NCI-H446 treated with DMSO at 0.1 percent for 48 hours (cell line): ENCODE results near the gene TNRC6C.
"Not testable (repeated sequence)": the region's sequence is repeated elsewhere in the genome, so short reads cannot be mapped to it uniquely, and the experiment has no call there.

ENCODE experiments used
- DNase-seq: peaks from one replicate; lab custom pipeline; 2025; lab: John Stamatoyannopoulos, UW

TNRC6C gene

DNA sequence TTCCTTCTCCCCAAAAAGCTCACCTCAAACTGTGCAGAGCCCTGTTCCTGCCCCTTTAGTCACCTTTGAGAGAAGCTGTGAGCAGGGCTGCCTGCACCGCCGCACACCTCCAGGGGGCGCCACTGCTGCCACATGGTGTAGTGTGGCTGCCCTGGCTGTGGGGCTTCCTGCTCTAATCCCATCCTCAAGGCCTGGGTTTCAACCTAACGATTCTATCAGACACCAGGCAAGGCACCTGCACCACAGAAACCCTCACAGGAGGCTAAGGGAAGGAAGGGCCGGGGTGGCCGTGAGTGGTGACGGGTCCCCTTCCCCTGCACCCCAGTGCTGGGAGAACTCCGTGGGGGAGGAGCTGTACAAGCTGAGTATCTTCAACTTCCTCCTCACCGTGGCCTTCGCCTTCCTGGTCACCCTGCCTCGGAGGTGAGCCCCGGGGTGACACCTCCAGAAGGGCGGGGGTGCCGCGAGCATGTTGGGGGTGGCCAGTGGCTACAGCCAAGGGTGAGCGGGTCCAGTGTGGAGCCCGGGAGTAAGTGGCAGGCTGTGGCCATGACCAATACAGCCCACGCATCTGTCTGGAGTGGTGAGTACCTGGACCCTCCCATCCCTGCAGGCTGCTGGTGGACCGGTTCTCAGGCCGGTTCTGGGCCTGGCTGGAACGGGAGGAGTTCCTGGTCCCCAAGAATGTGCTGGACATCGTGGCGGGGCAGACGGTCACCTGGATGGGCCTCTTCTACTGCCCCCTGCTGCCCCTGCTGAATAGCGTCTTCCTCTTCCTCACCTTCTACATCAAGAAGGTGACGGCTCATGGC, 179.1 kb downstream of the TNRC6C start:
- no peak for DNase-seq

DNA sequence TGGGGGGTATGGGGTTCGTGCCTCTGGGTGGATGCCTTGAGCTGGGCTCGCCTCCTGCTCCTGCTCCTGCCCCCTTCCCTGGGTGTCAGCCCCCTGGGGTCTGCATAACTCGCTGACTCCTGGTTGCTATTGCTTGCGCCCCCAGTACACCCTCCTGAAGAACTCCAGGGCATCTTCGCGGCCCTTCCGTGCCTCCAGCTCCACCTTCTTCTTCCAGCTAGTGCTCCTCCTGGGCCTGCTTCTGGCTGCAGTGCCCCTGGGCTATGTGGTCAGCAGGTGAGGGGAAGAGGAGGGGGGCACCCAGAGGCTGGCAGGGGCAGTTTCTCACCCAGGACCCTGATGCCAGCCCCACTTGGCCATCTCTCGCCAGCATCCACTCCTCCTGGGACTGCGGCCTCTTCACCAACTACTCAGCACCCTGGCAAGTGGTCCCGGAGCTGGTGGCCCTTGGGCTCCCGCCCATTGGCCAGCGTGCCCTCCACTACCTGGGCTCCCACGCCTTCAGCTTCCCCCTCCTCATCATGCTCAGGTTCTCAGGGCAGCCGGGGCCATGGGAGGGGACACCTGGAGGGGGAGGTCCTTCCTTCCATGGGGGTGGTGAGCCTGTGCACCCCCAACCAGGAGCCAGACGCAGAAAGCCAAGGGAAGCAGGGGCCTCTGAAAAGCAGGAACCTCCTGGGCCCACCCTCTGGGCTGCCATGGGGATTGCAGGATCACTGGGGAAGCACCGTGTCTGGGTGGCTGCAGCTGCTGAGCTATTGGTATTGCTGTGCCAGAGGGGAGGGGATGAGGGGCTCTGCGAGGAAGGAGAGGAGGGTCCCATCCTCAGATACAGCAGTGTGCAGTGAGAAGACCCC, 179.9 kb downstream of the TNRC6C start:
- no peak for DNase-seq

DNA sequence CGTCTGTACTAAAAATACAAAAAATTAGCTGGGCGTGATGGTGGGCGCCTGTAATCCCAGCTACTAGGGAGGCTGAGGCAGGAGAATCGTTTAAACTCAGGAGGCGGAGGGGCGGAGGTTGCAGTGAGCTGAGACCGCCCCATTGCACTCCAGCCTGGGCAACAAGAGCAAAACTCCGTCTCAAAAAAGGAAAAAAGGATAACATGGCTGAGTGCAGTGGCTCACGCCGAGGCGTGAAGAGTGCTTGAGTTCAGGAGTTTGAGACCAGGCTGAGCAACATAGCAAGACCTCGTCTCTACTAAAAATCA, 181.3 kb downstream of the TNRC6C start:
- not testable (repeated sequence) for DNase-seq

DNA sequence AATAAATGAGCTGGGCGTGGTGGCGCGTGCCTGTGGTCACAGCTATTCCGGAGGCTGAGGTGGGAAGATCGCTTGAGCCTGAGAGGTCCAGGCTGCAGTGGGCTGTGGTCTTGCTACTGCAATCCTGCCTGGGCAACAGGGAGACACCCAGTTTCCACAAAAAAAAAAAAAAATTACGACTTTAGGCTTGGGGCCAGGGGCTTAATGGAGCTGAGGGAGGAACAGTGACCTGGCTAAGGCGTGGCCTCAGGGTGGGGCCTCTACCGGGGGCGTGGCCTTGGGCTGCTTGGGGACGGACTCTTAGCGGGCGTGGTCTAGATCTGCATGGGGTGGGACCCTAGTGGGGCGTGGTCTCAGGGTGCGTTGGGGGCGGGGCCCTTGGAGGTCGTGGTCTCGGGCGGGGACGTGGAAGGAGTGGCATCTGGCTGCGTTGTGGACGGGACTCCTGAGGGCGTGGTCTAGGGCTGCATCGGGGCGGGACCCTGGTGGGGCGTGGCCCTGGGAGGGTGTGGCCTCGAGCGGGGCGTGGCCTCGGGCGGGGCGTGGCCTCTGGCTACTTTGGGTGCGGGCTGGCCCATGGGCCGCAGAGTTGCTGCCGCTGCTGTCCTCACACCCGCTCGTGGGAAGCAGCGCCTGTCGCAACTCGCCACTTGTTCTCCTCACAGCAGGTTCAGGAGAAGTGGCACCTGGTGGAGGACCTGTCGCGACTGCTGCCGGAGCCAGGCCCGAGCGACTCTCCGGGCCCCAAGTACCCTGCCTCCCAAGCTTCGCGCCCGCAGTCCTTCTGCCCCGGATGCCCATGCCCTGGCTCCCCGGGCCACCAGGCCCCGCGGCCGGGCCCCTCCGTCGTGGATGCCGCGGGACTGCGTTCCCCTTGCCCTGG, 181.9 kb downstream of the TNRC6C start:
- peak; percentile 76 for DNase-seq

DNA sequence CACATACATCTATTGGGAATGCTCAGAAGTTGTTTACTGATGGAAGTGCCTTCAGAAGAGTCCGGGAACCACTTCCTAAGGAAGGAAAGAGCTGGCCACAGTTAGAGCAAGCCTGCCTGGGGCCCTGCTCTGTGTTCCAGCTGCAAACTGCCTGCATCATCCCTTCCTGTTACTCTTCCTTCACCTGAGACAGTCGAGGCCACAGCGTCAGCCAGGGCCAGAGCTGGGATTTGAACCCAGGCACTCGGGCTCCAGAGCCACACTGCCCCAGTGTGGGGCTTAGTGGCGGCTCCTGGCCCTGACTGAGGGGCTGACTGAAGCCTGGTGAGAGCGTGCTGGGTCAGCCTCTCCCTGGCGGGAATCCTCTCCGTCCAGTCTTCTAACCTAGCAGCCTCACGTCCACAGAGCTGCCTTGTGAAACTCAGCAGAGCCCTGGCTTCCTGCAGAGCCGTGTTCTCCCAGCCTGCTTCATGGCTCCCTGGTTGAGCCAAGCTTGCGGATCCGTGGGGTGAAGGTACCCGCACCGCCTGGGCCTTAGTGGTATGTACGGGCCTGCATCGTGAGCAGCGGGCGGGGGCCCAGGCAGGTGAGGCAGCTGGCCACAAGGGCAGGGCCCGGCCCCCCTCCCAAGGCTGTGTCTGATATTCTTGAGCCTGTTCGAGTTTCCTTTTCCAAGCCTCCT, 183.1 kb downstream of the TNRC6C start:
- DNase-seq: no peak

DNA sequence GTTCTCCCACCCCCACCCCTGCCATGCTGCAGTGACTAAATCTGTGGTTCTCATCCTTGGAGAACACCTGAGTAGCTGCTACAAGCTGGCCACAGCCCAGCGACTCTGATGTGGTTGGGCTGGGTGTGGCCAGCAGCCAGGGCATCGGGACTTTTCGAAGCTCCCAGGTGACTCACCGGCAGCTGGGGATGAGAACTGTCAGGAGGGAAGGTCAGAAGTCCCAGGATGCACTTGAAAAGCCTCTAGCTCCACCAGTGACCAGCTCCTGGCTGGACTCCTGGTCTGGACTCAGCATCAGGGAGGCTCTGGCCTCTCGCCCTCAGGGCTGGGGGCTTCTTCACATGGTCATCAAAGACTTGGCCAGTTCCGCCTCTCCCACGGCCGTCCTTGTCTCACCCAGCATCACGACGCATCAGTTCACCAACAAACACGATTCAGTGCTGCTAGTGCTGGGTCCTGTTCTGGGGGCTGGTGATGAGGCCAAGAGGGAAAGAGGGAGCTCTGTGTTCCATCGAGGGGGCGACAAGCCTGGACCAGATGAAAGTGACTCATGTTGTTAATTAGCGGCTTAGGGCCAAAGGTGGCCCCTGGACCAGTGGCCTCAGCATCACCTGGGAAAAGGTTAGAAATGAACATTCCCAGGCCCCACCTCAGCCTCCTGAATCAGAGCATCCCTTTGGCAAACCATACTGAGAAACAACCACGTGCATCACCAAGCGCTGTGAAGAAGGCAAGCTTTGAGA, 183.8 kb downstream of the TNRC6C start:
- DNase-seq: no peak

DNA sequence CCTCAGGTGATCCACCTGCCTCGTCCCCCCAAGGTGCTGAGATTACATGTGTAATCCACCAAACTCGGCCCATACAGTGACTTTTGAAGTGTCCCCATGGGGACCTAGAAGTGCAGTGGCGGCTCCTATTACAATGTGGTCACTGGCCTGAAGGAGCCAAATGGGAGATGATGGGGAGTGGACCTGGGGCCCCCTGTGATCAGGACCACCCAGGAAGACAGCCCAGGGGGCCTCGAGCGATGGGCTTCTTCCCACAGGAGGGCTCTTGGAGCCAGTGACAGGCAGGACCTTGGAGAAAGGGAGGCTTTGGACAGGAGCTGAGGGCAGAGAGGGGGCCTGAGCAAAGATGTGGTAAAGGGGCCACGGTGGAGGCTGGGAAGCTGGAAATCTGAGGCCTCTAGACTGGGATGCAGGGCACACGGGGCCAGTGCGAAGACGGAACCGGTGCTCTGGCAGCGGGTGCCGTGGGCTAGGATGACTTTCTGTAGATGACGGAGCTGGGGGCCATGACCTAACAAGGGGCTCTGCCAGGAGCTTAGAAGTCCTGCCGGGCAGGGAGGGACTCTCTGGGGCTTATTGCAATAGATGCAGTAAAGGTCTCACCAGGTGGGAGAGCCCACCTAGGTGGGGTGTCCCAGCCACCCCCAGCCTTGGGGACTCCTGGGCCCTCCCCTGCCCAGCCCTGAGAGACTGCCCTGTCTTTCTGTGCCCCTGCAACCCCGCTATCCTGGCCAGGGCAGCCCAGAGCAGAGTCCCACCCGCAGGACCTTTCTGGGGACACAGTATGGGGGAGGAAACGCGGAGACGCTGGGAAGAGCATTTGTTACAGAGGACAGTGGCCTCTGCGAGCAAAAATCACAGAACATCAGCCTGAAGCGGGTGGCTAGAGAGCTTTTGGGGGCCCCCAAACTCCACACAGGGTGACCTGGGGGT, 185.0 kb downstream of the TNRC6C start:
- DNase-seq: no peak

DNA sequence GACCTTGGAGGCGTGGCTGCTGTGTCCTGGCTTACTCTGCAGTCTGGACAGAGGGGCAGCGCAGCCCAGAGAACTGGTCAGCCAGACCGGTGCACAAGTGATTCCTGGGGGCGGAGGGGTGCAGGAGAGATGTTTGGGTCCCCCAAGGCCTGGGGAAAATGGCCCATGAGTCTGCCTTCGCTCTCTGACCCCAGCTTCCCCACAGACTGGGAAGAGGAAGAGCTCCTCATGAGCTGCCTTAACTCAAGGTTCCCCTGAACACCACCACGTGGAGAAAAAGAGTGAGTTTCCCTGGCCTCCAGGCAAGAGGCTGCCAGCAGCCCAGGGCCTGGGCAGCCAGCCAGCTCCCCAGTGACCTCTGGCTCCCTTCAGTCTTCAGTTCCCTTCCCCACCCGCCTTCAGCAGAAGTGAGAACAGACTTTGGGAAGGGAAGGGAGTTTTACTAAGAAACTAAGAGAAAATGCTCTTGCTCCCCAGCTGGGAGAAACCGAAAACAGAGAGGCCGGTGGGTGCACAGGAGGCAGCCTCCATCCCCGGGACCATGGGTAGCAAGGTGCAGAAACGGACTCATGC, 185.7 kb downstream of the TNRC6C start:
- DNase-seq: peak; percentile 46

DNA sequence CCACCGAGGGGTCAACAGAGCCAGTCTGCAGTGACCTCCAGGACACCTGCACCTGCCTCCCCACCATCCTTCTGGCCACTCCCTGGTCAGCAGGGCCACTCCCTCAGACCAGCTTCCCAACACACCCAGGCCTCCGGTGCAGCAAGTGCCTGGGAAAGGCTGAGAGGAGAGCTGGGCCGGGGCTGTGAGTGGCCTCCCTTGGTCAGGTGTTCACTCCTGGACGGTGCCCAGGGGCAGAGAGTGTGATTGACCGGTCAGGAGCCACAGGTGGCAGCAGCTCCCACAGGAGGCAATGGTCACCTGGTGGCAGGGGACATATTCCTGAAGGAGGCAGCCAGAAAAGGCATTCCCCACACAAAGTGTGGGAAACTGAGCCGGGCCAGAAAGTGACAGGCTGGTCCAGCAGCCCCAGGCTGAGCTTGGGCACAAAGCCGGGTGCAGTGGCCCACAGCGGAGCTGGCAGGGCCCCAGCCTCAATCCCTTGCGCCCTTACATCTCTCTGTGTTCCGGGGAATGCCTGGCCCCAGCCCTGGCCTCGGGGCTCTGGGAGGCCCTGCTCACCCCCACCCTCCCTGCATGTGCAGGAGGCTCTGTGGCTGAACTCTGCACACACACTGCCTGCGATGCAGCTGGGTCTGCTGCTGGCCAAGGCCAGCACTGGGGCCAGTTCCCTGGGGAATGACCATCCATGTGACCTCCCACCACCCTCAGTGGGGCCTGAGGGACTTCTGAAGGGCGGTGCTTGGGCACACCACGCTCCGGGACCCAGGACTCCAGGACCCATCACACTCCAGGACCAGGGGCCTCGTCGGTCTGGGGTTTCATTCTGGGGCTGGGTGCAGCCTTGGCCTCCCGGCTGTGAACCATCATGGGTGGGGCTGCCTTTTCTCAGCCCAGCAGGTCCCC, 186.5 kb downstream of the TNRC6C start:
- DNase-seq: no peak

DNA sequence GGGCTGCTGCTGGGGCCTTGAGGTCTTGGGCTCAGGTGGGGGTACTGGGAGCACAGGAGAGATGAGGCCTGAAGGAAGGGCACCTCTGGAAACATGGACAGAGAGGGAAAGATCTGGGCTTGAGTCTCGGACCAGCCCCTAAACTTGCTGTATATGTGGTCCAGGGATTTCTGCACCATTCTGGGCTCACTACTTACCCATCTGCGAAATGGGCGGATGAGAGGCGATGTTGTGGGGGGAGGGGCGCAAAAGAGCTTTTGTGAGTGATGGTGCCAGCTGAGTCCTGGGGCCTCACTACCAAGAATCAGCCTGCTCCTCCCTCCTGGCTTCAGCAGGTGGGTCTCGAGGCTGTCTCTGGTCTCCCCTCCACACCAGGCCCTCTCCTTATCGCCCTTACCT, 188.0 kb downstream of the TNRC6C start:
- DNase-seq: no peak

DNA sequence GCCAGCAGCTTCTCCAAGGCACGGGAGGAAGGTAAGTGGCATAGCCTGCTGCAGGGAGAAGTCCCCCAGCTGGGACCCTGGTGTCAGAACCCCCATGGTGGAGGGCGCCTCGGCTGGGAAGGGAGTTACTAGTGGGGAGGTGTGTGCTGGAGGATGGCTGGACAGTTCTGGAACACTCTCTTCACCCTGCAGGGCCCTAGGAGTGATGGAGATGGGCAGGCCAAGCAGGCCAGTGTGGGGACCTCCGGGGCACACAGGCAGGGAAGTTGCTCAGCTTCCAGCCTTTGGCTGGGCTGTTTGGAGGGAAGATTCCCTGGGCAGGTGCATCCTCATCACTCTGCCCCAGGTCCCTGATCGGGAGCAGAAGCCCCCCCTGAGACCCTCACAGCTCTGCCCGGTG, 188.4 kb downstream of the TNRC6C start:
- DNase-seq: no peak

DNA sequence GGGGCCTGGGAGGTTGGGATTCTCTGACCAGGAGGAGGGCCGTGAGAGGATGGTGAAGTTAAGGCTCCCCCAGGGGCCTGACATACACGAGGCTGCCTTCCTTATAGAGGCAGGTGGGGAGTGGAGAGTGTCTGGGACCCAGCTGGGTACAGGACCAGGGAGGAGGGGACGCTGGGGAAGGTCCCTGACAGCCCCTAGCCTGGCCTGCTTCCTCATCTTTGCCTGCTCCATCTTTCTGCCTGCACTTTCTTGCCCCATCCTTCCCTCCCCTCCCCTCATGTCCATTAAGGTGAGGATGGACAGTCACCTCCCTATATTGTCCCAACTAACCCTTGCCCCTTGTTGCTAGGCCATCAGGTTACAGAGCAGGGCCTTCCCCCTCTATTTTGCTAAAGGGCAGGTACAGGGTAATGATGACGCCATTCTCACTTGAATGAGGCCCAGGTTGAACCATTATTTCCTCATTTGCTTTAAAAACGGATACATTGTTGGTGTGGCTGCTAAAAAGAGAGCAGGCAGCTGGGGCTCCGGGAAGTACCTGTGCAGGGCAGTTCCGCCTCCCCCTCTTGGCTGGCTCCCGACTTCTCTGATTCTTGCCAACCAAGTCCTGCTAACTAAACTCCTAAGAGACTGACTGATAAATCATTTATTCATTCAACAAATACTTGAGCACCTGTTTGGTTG, 189.0 kb downstream of the TNRC6C start:
- DNase-seq: no peak

DNA sequence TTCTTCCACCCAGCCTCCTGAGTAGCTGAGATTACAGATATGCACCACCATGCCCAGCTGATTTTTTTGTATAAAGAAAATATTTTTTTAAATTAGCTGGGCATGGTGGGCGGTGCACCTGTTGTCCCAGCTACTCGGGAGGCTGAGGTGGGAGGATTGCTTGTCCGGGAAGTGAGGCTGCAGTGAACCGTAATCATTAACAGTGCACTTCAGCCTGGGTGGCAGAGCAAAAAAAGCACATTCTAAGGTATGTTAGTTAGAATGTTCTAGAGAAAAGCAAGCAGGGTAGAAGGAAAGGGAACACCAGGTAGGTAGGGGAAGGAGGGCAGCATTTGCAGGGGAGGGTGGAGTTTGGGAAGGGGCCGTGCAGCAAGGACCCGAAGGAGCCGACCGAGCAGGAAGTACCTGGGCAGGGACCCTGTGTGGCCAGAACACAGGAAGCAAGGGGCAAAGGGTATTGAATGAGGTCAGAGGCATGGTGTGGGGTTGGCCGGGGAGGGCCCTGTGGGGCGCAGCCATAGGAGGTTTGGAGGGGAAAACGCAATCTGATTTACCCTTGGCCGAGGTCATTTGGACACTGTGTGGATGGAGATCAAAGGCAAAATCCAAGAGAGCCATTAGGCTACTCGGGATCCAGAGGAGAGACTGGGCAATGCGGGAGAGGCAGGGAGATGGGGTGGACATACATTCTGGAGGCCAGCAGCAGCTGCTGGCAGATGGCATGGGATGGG, 189.9 kb downstream of the TNRC6C start:
- no peak for DNase-seq

DNA sequence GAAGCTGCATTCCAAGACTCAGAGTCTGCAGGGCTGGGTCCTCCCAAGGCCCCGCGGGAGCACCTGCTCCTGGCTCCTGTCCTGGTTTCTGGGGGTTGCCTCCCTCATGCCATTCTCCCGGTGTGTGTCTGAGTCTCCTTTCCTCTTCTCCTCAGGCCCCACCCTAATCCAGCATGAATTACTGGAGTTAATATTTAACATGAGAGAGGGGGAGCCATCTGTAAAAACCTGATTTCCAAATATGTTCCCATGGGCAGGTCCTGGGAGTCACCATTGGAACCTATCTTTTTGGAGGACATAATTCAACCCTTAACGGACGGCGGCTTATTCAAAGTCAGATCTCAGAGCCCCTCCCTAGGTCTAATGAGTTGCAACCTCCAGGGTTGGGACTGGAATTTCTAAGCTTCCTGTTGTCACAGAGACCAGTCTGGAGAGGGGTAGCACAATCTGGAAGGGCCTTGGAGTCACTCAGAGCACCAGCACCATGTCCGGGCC, 193.1 kb downstream of the TNRC6C start:
- DNase-seq: no peak

DNA sequence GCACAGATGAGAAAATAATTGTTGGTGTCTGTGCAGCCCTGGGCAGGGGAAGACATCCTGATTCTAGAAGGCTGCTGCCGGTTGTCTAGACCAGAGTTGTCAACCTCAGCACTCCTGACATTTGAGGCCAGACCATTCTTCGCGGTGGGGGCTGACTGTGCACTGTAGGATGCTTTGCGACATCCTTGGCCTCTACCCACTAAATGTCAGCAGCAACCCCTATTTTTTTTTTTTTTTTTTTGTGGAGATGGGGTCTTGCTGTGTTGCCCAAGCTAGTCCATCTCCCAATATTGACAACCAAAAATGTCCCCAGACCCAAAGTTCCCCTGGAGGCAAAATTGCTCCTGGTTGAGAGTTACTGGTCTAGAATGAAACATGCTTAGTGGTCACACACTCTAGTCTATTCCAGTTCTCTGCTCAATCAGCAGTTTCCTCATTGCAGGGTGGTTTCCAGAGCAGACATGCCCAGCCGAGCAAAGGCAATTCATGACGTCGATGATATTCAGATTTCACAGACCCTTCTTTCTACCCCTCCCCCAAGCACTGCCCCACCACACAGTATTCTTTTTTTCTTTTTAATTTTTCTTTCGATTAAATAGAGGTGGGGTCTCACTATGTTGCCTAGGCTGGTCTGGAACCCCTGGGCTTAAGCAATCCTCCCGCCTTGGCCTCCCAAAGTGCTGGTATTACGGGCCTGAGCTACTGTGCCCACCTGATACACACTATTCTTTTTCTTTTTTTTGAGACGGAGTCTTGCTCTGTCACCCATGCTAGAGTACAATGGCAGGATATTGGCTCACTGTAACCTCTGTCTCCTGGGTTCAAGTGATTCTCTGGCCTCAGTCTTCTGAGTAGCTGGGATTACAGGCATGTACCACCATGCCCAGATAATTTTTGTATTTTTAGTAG, 196.7 kb downstream of the TNRC6C start:
- DNase-seq: no peak
